ENCODE results near the gene ARHGEF7.

- no peak for TF ChIP-seq CTCF (IDR thresholded peaks at IDR 0.05)
- no peak for TF ChIP-seq ZFX (IDR thresholded peaks at IDR 0.05; ENCODE audit: borderline replicate concordance)
These were observed 22.4 kb upstream of the ARHGEF7 start for GRCh38 chr13:111092685-111093084.
